Measurements from ENCODE around the gene TBC1D10A. TPM values are rescaled to one million over a fixed set of nuclear protein-coding genes. Genes with fewer than 3 reads are reported as not detected.

Gene TBC1D10A
- total RNA-seq, 1 donor from 2014 or later, result 51.3 TPM

GRCh38 chr22:30357236-30357570 is 30.5 kb upstream of the TBC1D10A start:
- TF ChIP-seq CTCF (IDR thresholded peaks at IDR 0.05), result no peak
- TF ChIP-seq POLR2AphosphoS5 (IDR thresholded peaks at IDR 0.05; ENCODE audit: insufficient read depth in 1 of 2, low read depth in 1 of 2), result no peak
- TF ChIP-seq POLR2A (IDR thresholded peaks at IDR 0.05), result no peak
- no peaks in the 10 kb centered on the region for H3K9me3 ChIP-seq
- H3K27me3 ChIP-seq, result no peaks in the 10 kb centered on the region
- peaks cover 37% of the 10 kb centered on the region for H3K4me1 ChIP-seq
- peaks cover 0 to 8% of the 10 kb centered on the region in 2 donors for H3K36me3 ChIP-seq
- peak overlapping the region; percentile 66 to 89 for H3K4me3 ChIP-seq
- intact Hi-C loops (cut with DNase I), result loop anchor here (10.0 kb wide), 1 partner anchor 72 kb away; the partner anchor contains the start of gene CASTOR1
- H3K27ac ChIP-seq, result peak overlapping the region; percentile 95
- DNase-seq (ENCODE audit: extremely low spot score in 2 of 2), result no peak

- DNase-seq (ENCODE audit: extremely low spot score in 2 of 2), result peak in 1 of 2 donors; percentile 91
- TF ChIP-seq POLR2A (IDR thresholded peaks at IDR 0.05), result peak in 1 of 2 donors; percentile 89
- TF ChIP-seq POLR2AphosphoS5 (IDR thresholded peaks at IDR 0.05; ENCODE audit: insufficient read depth in 1 of 2, low read depth in 1 of 2), result peak; percentile 31 to 98
- TF ChIP-seq CTCF (IDR thresholded peaks at IDR 0.05), result peak in 1 of 3 experiments; percentile 33
- H3K9me3 ChIP-seq, result no peaks in the 10 kb centered on the region
- peak within 1 kb of the TSS; percentile 66 to 89 for H3K4me3 ChIP-seq
- no peaks in the 10 kb centered on the region for H3K27me3 ChIP-seq
- H3K27ac ChIP-seq, result peak within 1 kb of the TSS; percentile 95
- peaks cover 37% of the 10 kb centered on the region for H3K4me1 ChIP-seq
- intact Hi-C loops (cut with DNase I), result loop anchor here (10.0 kb wide), 1 partner anchor 72 kb away; the partner anchor contains the start of gene CASTOR1
- H3K36me3 ChIP-seq, result peaks cover 0 to 14% of the 10 kb centered on the region in 2 donors
Measured at GRCh38 chr22:30356449-30357235, 29.9 kb upstream of the TBC1D10A start, which contains the start of the genes CCDC157 and SF3A1. TSS of gene CCDC157 (plus strand) at chr22:30357007. CDS start at chr22:30366001, 8,994 bp downstream. TSS of gene SF3A1 (minus strand) at chr22:30356894. CDS start at chr22:30356792, 102 bp downstream.

- H3K4me3 ChIP-seq, result peak overlapping the region; percentile 66 to 89
- no peaks in the 10 kb centered on the region for H3K9me3 ChIP-seq
- DNase-seq (ENCODE audit: extremely low spot score in 2 of 2), result no peak
- intact Hi-C loops (cut with DNase I), result loop anchor here (10.0 kb wide), 1 partner anchor 70 kb away; the partner anchor contains the start of gene CASTOR1
- TF ChIP-seq CTCF (IDR thresholded peaks at IDR 0.05) (no peak), POLR2AphosphoS5 (IDR thresholded peaks at IDR 0.05; ENCODE audit: insufficient read depth in 1 of 2, low read depth in 1 of 2) (no peak), POLR2A (IDR thresholded peaks at IDR 0.05) (no peak)
- H3K4me1 ChIP-seq, result peaks cover 52% of the 10 kb centered on the region
- H3K27me3 ChIP-seq, result no peaks in the 10 kb centered on the region
- H3K27ac ChIP-seq, result peak overlapping the region; percentile 95
- H3K36me3 ChIP-seq, result peaks cover 0 to 24% of the 10 kb centered on the region in 2 donors
Measured at GRCh38 chr22:30354644-30355043, 27.9 kb upstream of the TBC1D10A start.

- DNase-seq (ENCODE audit: extremely low spot score in 2 of 2), result no peak
- peaks cover 68% of the 10 kb centered on the region for H3K4me1 ChIP-seq
- TF ChIP-seq CTCF (IDR thresholded peaks at IDR 0.05), result no peak
- TF ChIP-seq POLR2A (IDR thresholded peaks at IDR 0.05), result no peak
- TF ChIP-seq POLR2AphosphoS5 (IDR thresholded peaks at IDR 0.05; ENCODE audit: insufficient read depth in 1 of 2, low read depth in 1 of 2), result no peak
- H3K36me3 ChIP-seq, result peaks cover 0 to 45% of the 10 kb centered on the region in 2 donors
- H3K9me3 ChIP-seq, result no peaks in the 10 kb centered on the region
- no peak overlapping the region for H3K27ac ChIP-seq
- H3K4me3 ChIP-seq, result no peak overlapping the region
- intact Hi-C loops (cut with DNase I), result loop anchor here (10.0 kb wide), 1 partner anchor 66 kb away; the partner anchor contains the start of gene CASTOR1
- H3K27me3 ChIP-seq, result no peaks in the 10 kb centered on the region
Measured at GRCh38 chr22:30351226-30351625, 24.5 kb upstream of the TBC1D10A start.
